AG09319 (cell line): Measurements from ENCODE around the gene ZBTB7C.

Source experiments
- DNase-seq: peaks from one replicate; pipeline ENCODE4 v3.0.0-alpha.2; 2010; ENCODE audit warnings: low read depth; ENCODE audit errors: extremely low read depth
- CTCF ChIP-seq: IDR thresholded peaks from 2 replicates; pipeline ENCODE4 v1.5.1; 2011; ENCODE audit warnings: low read depth, mild to moderate bottlenecking, inconsistent platforms, low read length, moderate library complexity

The ZBTB7C gene

GRCh38 chr18:48413342-48413741, 4.2 kb upstream of the ZBTB7C start:
- DNase-seq = no peak

GRCh38 chr18:48412339-48412929, 3.3 kb upstream of the ZBTB7C start:
- peak; percentile 70 for TF ChIP-seq CTCF
- no peak for DNase-seq

More at GRCh38 chr18:48413342-48413741, 4.2 kb upstream of the ZBTB7C start:
- no peak for TF ChIP-seq CTCF

DNA sequence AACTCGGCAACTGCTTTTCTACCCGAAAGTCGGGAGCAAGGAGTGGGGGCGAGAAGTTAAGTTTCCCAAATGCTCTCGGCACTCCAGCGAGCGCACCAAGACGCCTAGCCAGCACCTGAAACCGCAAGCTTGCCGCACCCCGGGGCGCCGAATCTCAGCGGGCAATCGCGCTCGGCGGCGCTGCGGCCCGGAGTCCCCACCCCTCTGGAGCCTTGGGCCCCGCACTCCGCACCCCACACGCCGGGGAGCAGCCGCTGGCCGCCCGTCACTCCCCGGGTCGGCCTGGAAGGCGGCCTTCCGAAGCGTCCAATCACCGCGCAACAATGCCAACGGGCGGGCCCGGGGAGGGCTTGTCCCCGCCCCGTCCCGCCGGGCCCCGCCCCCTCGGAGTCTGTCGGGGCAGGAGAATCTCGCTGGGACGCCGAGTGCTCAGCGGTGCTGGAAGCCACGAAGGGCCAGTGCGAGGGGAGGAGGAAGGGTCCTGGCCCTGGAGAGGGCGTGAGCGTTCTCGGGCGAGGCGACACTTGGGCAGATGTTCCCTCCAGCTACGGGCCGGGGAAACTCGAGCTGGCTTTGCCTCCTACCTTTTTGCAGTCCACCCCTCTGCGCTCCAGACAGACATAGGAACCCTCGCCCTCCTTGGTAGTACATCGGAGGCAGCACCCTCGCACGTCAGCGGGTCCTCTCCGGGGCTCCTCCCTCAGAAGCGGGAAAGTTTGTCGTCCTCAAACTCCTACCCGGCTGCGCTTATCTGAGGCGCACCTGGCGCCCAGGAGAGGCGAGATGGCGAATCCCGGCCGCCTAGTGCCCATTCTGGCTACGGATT, 1.1 kb upstream of the ZBTB7C start:
- TF ChIP-seq CTCF = no peak
- peak; percentile 37 for DNase-seq

DNA sequence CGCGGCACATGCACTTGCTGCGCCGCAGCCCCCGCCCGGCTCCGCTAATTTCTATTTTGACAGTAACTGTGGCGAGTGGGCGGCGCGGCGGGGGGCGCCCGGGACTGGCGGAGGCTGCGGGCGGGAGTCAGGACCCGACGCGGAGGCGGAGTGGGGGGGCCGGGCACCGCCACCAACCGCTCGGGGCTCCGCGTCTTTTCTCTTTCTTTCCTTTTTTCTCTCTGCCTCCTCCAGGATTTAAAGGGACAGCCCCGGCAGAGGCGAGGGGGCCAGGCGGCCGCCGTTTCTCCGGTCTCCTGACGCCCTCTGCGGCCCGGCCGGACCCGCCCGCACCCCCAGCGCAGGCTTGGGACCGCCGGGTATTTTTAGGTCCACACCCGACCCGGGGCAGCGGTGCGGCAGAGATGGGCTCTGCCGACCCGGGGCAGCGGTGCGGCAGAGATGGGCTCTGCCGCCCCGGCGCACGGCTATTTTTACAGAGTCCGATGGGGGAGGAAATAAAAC, 460 bp upstream of the ZBTB7C start:
- no peak for DNase-seq
- TF ChIP-seq CTCF = no peak

DNA sequence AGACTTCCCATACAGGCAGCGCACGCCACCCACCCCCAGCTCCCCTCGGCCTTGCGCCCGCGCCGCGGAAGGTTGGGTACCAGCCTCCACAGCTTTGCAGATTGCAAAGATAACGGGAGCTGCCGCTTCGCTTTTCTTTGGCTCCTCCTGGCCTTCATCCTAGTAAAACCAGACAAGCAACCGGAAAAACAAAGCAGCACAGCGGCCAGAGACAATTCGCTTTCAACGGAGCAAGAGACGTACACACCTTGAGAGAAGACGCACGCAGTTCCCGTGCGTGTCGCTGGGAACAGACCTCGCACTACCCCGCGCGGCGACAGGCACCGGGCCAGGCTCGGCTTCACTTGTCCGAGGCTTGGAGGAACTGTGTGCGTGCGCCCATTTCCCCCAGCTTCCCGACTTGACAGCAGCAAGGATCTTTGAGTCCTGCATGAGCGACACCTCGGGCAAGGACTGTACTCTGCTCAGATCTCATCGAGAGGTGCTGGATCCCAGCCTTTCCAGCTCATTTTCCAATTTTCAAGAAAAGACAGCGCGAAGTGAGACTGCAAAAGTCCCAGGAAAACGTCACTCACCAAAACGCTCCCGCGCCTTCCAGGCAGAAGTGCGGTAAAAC, 964 bp downstream of the ZBTB7C start:
- no peak for TF ChIP-seq CTCF

DNA sequence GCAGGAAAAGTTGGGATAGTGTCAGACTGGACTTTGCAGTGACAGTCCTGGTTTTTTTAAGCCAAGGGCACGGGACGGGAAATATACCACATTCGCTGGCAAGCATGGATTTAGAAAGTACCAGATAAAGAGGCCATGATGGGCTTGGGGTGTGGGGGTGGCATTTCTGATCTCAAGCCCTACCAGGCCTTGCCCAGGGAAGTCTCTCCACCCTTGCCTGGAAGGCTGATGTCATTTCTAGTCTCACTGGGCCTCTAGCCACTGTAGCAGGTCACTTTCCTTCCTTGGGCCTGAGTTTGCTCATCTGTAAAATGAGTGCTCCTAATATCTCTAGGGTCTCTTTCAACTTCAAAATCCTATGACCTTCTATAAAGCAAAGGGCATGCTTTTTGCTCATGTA, 1.8 kb downstream of the ZBTB7C start:
- no peak for TF ChIP-seq CTCF
- no peak for DNase-seq

More for the DNA sequence above, 964 bp downstream of the ZBTB7C start:
- DNase-seq = no peak

GRCh38 chr18:48405978-48406377, 3.2 kb downstream of the ZBTB7C start:
- no peak for TF ChIP-seq CTCF
- no peak for DNase-seq
